Trophoblast cell (in vitro differentiated cells and primary cell): ENCODE results near the gene CCDC73. TPM values are rescaled to one million over a fixed set of nuclear protein-coding genes. Genes with fewer than 3 reads are reported as not detected.
A peak's percentile ranks its signal among the peaks of the same experiment; 100 is the strongest.

Source experiments
- DNase-seq, 2 donors: peaks; one replicate each; pipeline ENCODE4 v3.0.0-alpha.2; 2016
- H2AFZ ChIP-seq: 2 replicates; pipeline ENCODE4 v1.6.1; 2013; ENCODE audit warnings: low read length, moderate library complexity, mild to moderate bottlenecking; ENCODE audit not compliant: insufficient read depth, poor library complexity
- H2AK5ac ChIP-seq: 2 replicates; pipeline ENCODE4 v1.6.1; 2013; ENCODE audit warnings: mild to moderate bottlenecking, low read length
- H2BK120ac ChIP-seq: 2 replicates; pipeline ENCODE4 v1.6.1; 2013; ENCODE audit warnings: low read length, mild to moderate bottlenecking, moderate library complexity; ENCODE audit not compliant: insufficient read depth, poor library complexity
- H2BK12ac ChIP-seq: 2 replicates; pipeline ENCODE4 v1.6.1; 2013; ENCODE audit warnings: mild to moderate bottlenecking, low read length, moderate library complexity
- H2BK5ac ChIP-seq: 2 replicates; pipeline ENCODE4 v1.6.1; 2013; ENCODE audit warnings: low read length, low read depth, moderate library complexity, mild to moderate bottlenecking; ENCODE audit not compliant: poor library complexity
- H3K14ac ChIP-seq: 2 replicates; pipeline ENCODE4 v1.6.1; 2013; ENCODE audit warnings: mild to moderate bottlenecking, low read length
- H3K18ac ChIP-seq: 2 replicates; pipeline ENCODE4 v1.6.1; 2013; ENCODE audit warnings: mild to moderate bottlenecking, low read length
- H3K23ac ChIP-seq: 2 replicates; pipeline ENCODE4 v1.6.1; 2013; ENCODE audit warnings: low read length
- H3K27ac ChIP-seq: 2 replicates; pipeline ENCODE4 v1.5.1; 2013; ENCODE audit warnings: low read depth, mild to moderate bottlenecking, inconsistent platforms, low read length, moderate library complexity
- H3K27me3 ChIP-seq: 2 replicates; pipeline ENCODE4 v1.6.1; 2013; ENCODE audit warnings: inconsistent platforms, mild to moderate bottlenecking, low read length, moderate library complexity; ENCODE audit not compliant: insufficient read depth
- H3K36me3 ChIP-seq, 2 experiments: 1 replicate in 1 of 2; 2 replicates in 1 of 2; pipeline ENCODE4 v1.6.1; 2013; ENCODE audit warnings: low read length in 2 of 2, mild to moderate bottlenecking in 2 of 2, moderate library complexity in 1 of 2; ENCODE audit not compliant: insufficient read depth in 2 of 2, control insufficient read depth in 1 of 2
- H3K4ac ChIP-seq: 2 replicates; pipeline ENCODE4 v1.6.1; 2013; ENCODE audit warnings: low read depth, mild to moderate bottlenecking, low read length, moderate library complexity
- H3K4me1 ChIP-seq, 2 experiments: 1 replicate in 1 of 2; 2 replicates in 1 of 2; pipeline ENCODE4 v1.6.1; 2013; ENCODE audit warnings: low read length in 2 of 2, mild to moderate bottlenecking in 2 of 2, moderate library complexity in 1 of 2; ENCODE audit not compliant: insufficient read depth in 2 of 2, control insufficient read depth in 1 of 2
- H3K4me2 ChIP-seq: 2 replicates; pipeline ENCODE4 v1.6.1; 2013; ENCODE audit warnings: inconsistent platforms, mild to moderate bottlenecking, low read length, moderate library complexity
- H3K4me3 ChIP-seq: 2 replicates; pipeline ENCODE4 v1.5.1; 2013; ENCODE audit warnings: mild to moderate bottlenecking, low read depth, low read length, inconsistent platforms
- H3K79me1 ChIP-seq: one replicate; pipeline ENCODE4 v1.6.1; 2013; ENCODE audit warnings: low read length
- H3K79me2 ChIP-seq: 2 replicates; pipeline ENCODE4 v1.6.1; 2013; ENCODE audit warnings: low read length, mild to moderate bottlenecking; ENCODE audit not compliant: control insufficient read depth, insufficient read depth, poor library complexity
- H3K9ac ChIP-seq: 2 replicates; pipeline ENCODE4 v1.6.1; 2013; ENCODE audit warnings: mild to moderate bottlenecking, low read length
- H3K9me3 ChIP-seq: 2 replicates; pipeline ENCODE4 v1.6.1; 2013; ENCODE audit warnings: low read depth, mild to moderate bottlenecking, control low read depth, inconsistent platforms, low read length; ENCODE audit not compliant: insufficient read depth
- H4K12ac ChIP-seq: 2 replicates; pipeline ENCODE4 v1.6.1; 2013; ENCODE audit warnings: low read depth, mild to moderate bottlenecking, low read length, moderate library complexity
- H4K8ac ChIP-seq: 2 replicates; pipeline ENCODE4 v1.6.1; 2013; ENCODE audit warnings: low read depth, mild to moderate bottlenecking, low read length, moderate library complexity
- H4K91ac ChIP-seq: one replicate; pipeline ENCODE4 v1.6.1; 2013; ENCODE audit warnings: low read depth, mild to moderate bottlenecking, low read length, moderate library complexity
- WGBS: extraction: QIAGEN DNeasy Blood & Tissue Kit; methylation state at CpG from one replicate; pipeline ENCODE4 v1.1.7; 2013; ENCODE audit warnings: missing lambda C conversion rate; ENCODE audit not compliant: insufficient read length, insufficient coverage; ENCODE audit errors: extremely low coverage; 5-methylcytosine and 5-hydroxymethylcytosine counted together
- polyA plus RNA-seq: library from polyadenylated mRNA; stranded (reverse); fragments of 200-250 nt; gene quantifications from 2 replicates; pipeline ENCODE4 v1.2.3, GENCODE V29; 2013

The CCDC73 gene
- 0.06 and 0.07 TPM in 2 replicates for polyA plus RNA-seq

DNA sequence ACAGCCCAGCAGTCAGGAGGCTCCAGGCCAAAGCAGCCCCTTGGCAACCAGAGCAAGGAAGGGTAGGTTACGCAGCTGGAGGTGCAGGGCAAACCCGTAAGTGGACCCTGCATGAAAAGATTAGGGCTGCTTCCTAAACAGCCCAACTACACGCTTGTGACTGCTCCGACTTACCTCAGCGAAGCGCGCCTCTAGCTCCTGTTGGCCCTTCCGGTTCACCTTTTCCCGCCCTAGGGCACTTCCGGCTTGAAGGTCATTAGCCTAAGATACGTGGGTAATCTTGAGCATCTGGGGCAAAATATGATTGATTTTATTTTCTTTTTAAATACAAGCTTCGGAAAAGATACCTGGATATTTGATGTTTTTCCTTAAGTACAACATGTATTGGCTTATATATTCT, at the start of gene CCDC73:
CCDC73 (minus strand) TSS at position 224 of the 400 bp plus-strand sequence. CDS start 34,419 bp downstream, outside the sequence.
- H3K9me3 ChIP-seq, result no peaks in the 10 kb centered on the region
- no peaks in the 10 kb centered on the region for H3K4me1 ChIP-seq
- no peak within 1 kb of the TSS for H3K23ac ChIP-seq
- no CpG with 5 or more reads among the region's 12 CpGs for WGBS
- no peak within 1 kb of the TSS for H3K4me3 ChIP-seq
- no peak within 1 kb of the TSS for H2BK120ac ChIP-seq
- no peak within 1 kb of the TSS for H2AK5ac ChIP-seq
- no peak within 1 kb of the TSS for H3K9ac ChIP-seq
- no peak within 1 kb of the TSS for H3K27ac ChIP-seq
- no peak within 1 kb of the TSS for H3K18ac ChIP-seq
- H4K12ac ChIP-seq, result no peak within 1 kb of the TSS
- no peak within 1 kb of the TSS for H3K4me2 ChIP-seq
- H4K91ac ChIP-seq, result no peak within 1 kb of the TSS
- H3K27me3 ChIP-seq, result no peaks in the 10 kb centered on the region
- no peaks in the 10 kb centered on the region for H3K79me1 ChIP-seq
- H3K36me3 ChIP-seq, result no peaks in the 10 kb centered on the region
- H2BK12ac ChIP-seq, result no peak within 1 kb of the TSS
- no peaks in the 10 kb centered on the region for H3K79me2 ChIP-seq
- H3K4ac ChIP-seq, result no peak within 1 kb of the TSS
- H2BK5ac ChIP-seq, result no peak within 1 kb of the TSS
- H2AFZ ChIP-seq, result no peak within 1 kb of the TSS
- DNase-seq, result no peak
- no peak within 1 kb of the TSS for H3K14ac ChIP-seq
- no peak within 1 kb of the TSS for H4K8ac ChIP-seq

DNA sequence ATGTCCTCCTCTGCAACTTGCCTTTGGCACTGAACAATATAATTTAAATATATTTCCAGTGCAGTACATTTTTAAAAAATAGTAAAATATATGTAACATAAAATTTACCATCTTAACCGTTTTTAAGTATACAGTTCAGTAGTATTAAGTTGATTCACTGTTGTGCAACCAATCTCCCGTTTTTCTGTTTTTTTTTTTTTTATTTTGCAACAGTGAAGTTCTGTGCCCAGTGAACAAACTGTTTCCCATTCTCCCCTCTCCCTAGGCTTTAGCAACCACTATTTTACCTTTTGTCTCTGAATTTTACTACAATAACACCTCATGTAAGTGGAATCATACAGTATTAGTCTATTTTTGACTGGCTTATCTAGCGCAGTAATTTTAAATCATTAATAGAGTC, 49.1 kb upstream of the CCDC73 start:
- Histone ChIP-seq H2AFZ (no peak overlapping the region), H3K36me3 (peaks cover 2 to 6% of the 10 kb centered on the region in 2 experiments), H3K4me1 (no peaks in the 10 kb centered on the region), H3K14ac (no peak overlapping the region), H3K9ac (no peak overlapping the region), H3K27ac (no peak overlapping the region), H2BK5ac (no peak overlapping the region), H2BK12ac (no peak overlapping the region), H4K8ac (no peak overlapping the region), H3K9me3 (no peaks in the 10 kb centered on the region), H3K23ac (no peak overlapping the region), H3K4me2 (no peak overlapping the region), H4K91ac (no peak overlapping the region), H3K4me3 (no peak overlapping the region), H4K12ac (no peak overlapping the region), H3K79me1 (no peaks in the 10 kb centered on the region), H3K79me2 (no peaks in the 10 kb centered on the region), H3K27me3 (no peaks in the 10 kb centered on the region), H3K18ac (no peak overlapping the region), H3K4ac (no peak overlapping the region), H2AK5ac (no peak overlapping the region), H2BK120ac (no peak overlapping the region)
- no peak for DNase-seq
- WGBS, result no CpG with 5 or more reads among the region's 3 CpGs

DNA sequence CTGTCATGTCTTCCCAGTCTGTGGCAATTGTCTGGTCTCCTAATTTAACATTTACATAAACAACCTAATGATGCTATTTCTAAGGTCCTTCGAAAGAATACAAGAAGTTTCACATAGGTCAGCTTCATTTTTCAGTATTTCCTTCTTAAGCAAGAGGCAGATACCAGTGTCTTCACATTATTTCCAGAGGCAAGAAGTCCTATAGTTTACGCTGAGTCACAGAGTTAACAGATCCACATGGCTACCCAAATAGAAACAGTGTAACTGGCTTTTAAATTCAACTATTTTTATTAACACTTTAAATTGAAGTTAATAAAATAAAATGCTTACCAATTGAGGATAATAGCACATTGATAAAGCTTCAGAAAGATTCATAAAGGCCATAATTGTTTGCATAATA, 46.1 kb upstream of the CCDC73 start:
- Histone ChIP-seq H3K36me3 (peaks cover 2 to 5% of the 10 kb centered on the region in 2 experiments), H2BK120ac (no peak overlapping the region), H3K23ac (no peak overlapping the region), H2BK5ac (no peak overlapping the region), H3K4me3 (no peak overlapping the region), H3K4me1 (no peaks in the 10 kb centered on the region), H4K12ac (no peak overlapping the region), H3K9me3 (no peaks in the 10 kb centered on the region), H3K9ac (no peak overlapping the region), H3K79me2 (no peaks in the 10 kb centered on the region), H3K79me1 (no peaks in the 10 kb centered on the region), H4K91ac (no peak overlapping the region), H3K4ac (no peak overlapping the region), H2BK12ac (no peak overlapping the region), H2AK5ac (no peak overlapping the region), H3K14ac (no peak overlapping the region), H3K27me3 (no peaks in the 10 kb centered on the region), H3K27ac (no peak overlapping the region), H2AFZ (no peak overlapping the region), H3K18ac (no peak overlapping the region), H4K8ac (no peak overlapping the region), H3K4me2 (no peak overlapping the region)
- no CpG with 5 or more reads among the region's 2 CpGs for WGBS
- no peak for DNase-seq

DNA sequence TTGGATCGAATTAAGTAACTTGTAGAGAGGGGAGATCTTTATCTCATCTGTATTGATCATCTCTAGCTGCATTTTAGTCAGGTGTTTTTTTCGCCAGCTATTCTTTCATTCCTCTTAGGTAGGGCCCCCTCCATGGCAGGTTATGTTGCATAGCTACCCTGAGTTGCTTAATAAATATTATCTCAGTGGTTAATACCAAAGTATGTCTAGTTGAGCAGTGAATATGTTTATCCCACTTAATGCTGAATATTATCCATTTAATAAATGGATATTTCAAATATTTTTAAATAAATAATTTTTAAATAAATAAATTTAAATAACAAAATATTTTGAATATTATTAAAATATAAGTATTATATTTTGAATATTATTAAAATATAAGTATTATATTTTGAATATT, 44.8 kb upstream of the CCDC73 start:
- Histone ChIP-seq H2BK12ac (no peak overlapping the region), H4K8ac (no peak overlapping the region)

More for the DNA sequence above, 44.8 kb upstream of the CCDC73 start:
- Histone ChIP-seq H3K36me3 (peaks cover 2 to 6% of the 10 kb centered on the region in 2 experiments), H2AFZ (no peak overlapping the region), H3K79me2 (no peaks in the 10 kb centered on the region), H3K4me3 (no peak overlapping the region), H2BK5ac (no peak overlapping the region), H3K79me1 (no peaks in the 10 kb centered on the region), H2BK120ac (no peak overlapping the region), H3K9ac (no peak overlapping the region), H3K4ac (no peak overlapping the region), H3K23ac (no peak overlapping the region), H3K14ac (no peak overlapping the region), H3K4me1 (no peaks in the 10 kb centered on the region), H3K27me3 (no peaks in the 10 kb centered on the region), H3K18ac (no peak overlapping the region), H4K12ac (no peak overlapping the region), H3K4me2 (no peak overlapping the region), H3K9me3 (no peaks in the 10 kb centered on the region), H4K91ac (no peak overlapping the region), H2AK5ac (no peak overlapping the region), H3K27ac (no peak overlapping the region)
- peak in 1 of 2 donors; percentile 58 for DNase-seq
- WGBS, result no CpG with 5 or more reads among the region's 2 CpGs
